HG02970 (cell line): ENCODE data around the gene ST7L.

Source experiments
- ATAC-seq: cut with Tn5 transposase; IDR thresholded peaks from one replicate; pipeline ENCODE4 v1.9.1; 2021; ENCODE audit warnings: mild to moderate bottlenecking, moderate library complexity, moderate number of reproducible peaks; ENCODE audit not compliant: unreplicated experiment, low FRiP score

ST7L gene

DNA sequence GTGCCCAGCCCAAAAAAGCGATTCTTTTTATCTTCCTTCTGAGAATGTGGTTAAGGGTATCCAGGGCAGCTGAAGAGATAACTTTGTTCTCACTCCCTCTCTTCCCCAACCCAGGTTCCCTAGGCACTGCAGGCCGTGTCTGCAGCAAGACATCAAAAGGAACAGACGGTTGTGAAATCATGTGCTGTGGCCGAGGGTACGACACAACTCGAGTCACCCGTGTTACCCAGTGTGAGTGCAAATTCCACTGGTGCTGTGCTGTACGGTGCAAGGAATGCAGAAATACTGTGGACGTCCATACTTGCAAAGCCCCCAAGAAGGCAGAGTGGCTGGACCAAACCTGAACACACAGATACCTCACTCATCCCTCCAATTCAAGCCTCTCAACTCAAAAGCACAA, 98.8 kb downstream of the ST7L start:
- no peak for ATAC-seq

DNA sequence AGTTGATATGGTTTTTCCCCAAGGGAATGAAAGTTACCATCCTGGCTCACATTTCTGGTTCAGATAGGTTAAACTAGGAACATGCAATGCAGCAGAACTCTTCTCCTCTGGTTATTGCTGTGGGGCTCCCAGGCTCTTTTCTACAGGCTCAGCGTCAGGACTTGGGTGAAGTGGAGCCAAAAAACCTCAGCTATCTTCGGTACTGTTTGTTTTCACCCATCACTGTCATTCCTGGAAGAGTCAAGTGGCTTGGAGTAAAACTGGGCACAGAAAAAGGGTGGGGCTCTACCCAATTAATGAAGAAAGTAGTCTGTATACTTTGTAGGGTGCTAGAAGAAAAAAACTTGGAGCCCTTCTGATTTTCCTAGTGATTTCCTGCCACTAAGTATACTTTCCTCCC, 100.8 kb downstream of the ST7L start:
- no peak for ATAC-seq

DNA sequence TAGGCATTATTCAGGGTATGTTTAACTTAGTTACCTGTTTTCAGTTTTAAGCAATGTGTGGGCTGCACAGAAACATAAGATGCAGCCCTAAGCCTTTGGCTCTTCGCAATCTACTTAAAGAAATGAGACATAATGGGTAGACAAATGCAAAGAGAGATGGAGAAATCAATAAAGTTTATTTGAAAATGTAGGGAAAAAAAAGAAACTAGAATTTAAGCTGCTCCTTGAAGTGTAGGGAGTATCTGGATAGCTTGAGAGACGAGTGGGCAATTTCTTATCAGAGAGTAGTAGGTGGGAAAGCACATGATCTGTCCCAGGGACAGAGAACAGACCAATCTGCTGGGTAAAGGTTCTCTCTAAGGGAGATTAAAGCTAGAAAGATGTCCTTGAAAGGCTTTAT, 101.3 kb downstream of the ST7L start:
- no peak for ATAC-seq

DNA sequence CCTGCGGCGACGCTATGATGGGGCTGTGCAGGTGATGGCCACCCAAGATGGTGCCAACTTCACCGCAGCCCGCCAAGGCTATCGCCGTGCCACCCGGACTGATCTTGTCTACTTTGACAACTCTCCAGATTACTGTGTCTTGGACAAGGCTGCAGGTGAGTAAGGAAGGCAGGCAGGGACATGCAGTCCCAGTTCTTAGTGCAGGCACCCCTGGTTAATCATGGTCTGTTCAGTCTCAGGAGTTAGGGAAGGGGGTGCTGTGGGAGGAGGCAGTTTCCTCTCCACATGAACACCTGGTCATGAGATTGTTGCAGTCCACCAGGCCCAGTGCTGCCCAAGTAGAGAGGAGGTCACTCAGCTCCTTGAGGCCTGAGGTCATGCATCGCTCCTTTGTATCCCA, 101.7 kb downstream of the ST7L start:
- ATAC-seq, result no peak

DNA sequence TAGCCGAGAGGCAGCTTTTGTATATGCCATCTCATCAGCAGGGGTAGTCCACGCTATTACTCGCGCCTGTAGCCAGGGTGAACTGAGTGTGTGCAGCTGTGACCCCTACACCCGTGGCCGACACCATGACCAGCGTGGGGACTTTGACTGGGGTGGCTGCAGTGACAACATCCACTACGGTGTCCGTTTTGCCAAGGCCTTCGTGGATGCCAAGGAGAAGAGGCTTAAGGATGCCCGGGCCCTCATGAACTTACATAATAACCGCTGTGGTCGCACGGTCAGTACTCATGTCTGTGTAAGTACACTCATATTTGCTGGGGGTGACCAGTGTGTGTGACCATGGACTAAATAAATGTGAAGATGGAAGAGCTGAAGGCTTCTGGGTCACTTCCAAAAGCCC, 102.8 kb downstream of the ST7L start:
- ATAC-seq, result no peak

DNA sequence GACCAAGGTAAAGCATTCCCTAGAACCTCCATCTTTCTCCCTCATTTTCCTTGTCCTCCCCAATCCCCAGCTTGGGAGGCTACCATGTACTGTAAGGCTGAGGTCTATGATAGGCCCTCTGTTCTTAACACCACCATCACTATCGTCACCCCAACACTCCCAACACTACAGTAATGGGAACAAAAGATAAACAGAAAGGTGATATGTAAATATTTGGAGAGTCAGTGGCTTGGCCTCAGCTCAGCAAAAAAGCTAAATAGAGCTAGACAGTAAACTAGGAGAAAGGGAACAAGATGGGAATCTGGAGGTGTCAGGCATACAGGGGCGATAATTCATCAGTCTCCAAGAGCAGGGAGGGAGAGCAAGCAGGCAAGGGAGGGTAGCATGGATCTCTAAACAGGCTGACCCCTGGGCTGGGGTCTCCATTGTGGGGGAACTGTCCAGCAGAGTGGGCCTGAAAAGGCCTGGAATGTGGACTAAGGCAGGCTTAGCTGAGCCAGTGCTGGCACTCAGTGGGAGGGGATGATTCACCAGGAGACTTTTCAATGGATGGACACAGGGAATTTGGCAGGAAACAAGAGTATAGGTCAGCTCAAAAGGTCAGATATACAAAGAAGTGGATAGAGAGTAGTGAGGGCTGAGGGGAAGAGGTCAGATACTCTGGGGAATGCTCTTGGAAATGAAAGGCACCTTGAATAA, 103.5 kb downstream of the ST7L start:
- ATAC-seq, result no peak

DNA sequence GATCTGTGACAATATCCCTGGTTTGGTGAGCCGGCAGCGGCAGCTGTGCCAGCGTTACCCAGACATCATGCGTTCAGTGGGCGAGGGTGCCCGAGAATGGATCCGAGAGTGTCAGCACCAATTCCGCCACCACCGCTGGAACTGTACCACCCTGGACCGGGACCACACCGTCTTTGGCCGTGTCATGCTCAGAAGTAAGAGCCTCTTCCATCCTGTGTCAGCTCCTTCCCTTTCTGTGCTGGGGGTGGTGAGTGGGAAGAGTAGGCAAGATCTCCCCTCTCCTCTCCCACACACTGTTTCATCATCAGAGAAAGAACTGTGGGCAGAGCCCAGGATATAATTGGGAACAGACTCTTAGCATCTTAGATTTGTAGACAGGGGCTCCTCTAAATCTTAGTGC, 104.0 kb downstream of the ST7L start:
- no peak for ATAC-seq

DNA sequence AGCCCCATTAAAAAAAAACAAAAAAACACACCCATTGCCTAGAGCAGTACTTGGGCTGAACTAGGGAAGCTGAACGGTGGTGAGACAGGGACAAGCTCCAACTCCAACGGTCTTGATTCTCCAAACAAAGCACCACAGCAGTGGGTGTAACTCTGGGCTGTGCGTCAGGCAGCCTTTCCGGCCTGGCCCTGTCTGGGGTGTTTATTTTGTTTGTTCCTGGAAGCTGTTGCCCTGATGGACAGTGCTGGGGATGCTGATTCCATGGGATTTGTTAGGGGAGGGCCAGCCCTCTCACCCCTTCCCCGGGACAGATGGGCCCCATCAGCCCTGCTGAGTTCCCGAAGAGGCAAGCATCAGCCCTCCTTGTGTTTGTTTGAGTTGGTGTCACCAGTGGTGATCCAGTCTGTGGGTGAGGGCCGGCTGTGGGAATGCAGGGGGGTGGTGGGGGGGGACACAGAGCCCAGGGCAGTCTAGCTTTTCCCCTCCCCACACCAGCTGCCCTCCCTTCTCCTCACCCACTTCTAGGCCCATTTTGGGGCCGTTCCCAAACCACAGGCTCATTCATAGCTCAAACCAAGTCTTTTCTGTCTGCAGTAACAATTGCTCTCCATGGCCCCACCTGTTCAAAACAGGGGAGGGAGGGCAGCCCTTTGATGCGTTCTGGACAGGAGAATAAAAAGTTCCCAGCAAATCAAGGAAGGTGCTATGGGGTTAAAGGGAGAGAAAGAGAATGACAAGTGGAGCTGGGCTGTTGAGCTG, 105.7 kb downstream of the ST7L start:
- ATAC-seq, result no peak

DNA sequence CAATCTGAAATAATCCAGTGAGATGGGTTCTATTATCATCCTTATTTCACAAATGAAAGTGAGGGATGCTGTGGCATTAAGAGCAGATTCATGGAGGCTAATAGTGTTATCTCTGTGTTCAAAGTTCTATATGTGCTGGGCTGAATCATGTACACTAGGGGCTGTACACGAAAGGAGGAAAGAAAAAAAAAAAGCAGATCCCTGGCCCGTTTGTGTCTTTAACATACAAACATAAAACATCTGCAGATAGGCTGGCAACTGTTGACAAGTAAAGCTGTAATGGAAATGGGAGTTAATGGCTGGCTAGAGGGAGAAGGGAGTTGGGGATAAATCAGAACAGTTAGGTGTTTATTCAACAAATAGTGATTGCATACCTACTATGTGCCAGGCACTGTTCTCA, 107.0 kb downstream of the ST7L start:
- ATAC-seq, result no peak

DNA sequence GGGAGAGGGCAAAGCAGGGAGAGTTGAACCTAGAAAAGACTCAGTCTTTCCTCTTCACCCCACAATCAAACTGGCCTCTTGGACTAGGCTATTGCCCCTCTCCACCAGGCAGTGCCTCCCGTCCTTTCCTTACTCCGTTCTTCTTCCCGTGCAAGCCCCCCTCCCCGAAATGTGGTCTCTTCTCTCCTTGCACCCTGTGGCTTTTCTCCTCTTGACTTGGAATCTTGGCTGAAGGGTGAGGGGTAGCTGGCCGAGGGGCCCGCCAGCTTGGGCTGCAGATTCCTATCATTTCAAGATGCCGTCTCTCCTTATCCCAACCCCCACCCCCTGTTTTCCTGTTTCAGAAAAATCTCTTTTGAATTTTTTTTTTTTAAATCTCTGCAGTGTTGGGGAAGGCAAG, 108.6 kb downstream of the ST7L start:
- no peak for ATAC-seq

DNA sequence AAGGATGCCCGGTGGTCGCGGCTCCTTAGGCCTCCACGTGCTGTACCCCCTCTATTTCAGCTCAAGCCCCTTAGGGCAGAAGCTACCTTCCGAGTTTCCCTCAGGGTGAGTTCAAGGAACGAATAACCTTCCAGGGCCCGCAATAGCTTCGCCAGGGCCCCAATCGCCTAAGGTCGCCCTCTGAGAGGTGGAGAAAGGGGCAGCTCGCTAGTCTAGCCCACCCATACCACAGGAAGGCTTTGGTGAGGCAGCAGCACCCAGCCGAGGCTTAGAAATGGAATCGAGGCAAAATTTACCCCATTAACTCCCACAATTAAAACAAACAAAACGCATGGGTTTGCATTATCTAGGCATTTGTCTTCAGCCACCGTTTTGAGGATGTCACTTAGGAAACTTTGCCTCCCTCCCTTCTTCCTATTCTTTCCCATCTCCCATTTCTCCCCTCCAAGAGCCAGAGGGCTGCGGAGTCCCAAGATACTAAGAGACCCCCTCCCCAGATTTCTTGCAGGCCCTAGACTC, 109.2 kb downstream of the ST7L start:
- ATAC-seq, result no peak

DNA sequence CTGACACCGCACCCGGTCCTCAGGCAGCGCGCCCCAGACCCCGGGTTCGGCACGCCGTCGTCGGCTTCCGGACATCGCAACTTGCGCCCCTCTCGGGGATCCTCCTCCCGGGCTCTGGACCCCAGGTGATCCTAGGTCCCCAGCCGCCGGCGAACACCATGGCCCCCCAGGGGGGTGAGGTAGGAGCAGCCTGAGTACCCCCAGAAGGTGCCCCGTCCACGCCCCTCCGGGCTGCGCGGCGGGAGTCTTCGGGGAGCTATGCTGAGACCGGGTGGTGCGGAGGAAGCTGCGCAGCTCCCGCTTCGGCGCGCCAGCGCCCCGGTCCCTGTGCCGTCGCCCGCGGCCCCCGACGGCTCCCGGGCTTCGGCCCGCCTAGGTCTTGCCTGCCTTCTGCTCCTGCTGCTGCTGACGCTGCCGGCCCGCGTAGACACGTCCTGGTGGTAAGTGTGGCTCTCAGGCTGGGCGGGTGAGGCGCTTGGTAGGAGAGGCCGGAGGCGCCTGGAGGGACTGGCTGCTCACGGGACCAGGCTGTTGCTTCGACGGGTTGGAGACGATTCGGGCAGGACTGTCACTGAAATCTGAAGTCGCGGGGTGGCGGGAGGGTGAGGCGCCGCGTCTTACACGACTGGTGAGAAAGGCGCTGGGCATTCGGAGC, 109.8 kb downstream of the ST7L start:
- no peak for ATAC-seq

DNA sequence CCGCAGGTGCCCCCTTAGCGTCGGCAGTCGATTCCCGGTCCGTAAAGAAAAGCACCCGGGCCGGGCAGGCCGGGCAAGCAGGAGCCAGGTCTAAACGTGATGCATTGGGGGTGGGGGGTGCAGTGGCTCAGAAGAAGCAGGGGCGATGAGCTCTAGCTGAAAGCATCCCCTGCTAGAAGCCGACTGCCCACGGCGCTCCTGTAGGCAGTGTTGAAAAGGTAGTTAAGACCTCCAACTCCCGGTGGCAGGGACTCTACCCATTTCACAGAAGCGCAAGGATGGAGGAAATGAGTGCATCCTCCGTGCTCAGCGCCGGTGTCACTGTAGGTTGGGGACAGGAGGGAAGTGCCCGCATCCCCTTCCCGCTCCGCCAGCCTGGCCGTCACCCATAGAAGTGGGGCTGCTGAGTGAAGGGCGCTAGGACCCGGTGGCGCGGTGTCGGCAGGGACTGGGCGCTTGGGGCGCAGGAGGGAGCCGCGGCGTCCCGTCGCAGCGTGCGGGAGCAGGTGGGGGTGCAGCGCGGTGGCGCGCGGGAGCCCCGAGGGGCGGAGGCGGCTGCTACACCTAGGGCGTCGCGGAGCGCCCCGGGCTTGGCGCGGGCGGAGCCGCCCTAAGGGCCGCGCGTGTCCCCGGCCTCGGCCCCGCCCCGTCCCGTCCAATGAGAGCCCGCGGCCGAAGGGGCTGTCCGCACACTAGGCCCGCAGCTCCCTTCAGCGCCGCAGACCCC, 110.5 kb downstream of the ST7L start, which contains the start of gene WNT2B:
TSS of gene WNT2B (plus strand) at position 688 of the 727 bp plus-strand sequence. CDS start 298 bp downstream, outside the sequence.
- ATAC-seq, result no peak

DNA sequence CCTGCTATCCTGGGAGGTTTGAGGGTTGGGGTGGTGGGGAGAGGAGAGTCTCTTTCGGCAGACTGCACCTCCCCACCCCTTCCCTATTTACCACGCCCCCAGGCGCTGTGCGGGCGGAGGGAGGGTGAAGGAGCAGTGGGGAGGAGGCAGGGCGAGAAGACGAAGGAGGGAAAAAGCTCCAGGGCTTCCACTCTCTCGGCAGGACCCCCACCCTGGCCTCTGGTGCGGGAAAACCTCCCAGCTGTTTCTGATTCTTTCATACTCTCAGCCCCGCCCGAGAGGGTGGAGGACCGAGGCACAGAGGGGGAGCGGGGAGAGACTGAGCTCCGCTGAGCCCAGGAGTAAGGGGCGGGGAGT, 111.0 kb downstream of the ST7L start:
- no peak for ATAC-seq

DNA sequence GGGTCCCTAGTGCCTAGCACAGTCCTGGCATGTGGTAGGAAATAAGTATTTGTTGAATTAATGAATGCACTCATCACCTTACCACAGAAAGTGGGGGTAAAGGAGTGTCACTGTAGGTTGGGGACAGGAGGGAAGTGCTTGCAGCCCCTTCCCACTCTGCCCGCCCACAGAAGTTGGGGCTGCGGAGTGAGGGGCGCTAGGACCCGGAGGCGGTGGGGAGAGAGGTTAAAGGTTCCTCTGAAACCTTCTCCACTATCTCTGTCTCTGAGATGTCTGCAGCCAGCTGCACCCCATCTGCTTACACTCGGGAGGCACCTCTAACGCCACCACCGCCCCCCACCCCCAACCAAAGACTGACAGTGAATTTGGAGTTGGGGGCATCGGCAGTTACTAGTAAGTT, 111.6 kb downstream of the ST7L start:
- ATAC-seq, result no peak

DNA sequence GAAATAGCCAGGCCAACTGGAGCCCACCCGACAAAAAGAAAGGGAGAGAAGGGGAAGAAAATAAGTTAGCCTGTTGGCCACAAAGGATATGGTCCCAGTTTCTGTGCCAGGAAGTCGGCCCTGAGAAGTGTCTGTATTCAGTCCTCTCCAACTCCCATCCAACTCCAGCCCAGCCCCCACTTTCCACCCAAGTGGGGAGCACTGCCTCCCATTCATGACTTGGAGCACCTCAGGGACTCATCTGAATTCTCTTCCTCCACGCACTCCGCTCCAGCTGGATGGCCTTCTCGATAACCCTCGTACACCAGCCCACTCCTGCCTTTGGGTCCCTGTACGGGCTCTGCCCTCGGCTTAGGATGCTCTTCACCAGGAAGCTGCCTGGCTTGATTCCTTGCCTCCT, 112.2 kb downstream of the ST7L start:
- ATAC-seq, result no peak

DNA sequence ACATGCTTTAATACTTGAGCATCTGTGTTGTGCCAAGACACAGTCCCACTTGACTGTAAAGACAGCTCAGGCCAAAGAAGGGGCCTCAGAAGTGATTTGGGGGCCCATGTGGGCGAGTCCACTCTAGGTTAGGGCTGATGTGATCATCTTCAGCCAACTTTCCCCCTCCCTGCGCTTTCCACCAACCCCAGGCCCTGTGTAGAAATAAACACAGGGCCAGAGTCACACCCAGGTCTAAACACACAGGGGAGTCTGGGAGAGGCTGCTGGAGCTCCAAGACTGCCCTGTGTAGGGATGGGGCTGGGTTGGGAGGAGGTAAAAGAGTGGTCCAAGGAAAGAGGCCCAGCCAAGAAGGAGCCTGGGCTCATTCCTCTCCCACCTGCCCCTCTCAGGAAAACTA, 112.6 kb downstream of the ST7L start:
- ATAC-seq, result no peak

DNA sequence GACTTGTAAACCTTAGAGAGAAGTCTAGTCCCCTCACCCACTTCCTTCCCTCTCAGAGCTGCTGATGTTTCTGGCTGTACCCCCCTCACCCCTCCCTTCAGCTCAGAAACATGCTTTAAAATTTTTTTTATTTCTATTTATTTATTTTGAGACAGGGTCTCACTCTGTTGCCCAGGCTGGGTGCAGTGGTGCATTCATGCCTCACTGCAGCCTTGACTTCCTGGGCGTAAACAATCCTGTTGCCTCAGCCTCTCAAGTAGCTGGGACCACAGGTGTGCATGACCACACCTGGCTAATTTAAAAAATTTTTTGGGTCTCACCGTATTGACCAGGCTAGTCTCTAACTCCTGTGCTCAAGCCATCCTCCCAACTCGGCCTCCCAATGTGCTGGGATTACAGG, 113.1 kb downstream of the ST7L start:
- no peak for ATAC-seq

DNA sequence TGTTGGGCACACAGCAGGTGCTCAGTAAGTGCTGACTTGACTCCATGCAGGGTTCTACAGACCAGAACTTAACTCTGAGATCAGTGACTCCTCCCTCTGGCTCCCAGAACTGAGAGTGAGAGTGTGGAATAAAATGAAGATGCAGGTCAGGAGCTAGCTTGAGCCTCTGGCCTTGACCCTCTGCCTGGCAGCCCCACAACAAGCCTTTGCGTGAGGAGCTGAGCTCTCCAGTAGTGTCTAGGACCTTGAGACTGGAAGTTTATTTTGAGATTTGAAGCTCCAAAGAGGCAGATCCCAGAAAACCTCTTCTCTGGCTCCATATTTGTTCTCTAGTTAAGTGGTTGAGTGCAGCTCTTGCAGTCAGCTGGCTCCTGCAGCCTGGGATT, 113.5 kb downstream of the ST7L start:
- no peak for ATAC-seq

DNA sequence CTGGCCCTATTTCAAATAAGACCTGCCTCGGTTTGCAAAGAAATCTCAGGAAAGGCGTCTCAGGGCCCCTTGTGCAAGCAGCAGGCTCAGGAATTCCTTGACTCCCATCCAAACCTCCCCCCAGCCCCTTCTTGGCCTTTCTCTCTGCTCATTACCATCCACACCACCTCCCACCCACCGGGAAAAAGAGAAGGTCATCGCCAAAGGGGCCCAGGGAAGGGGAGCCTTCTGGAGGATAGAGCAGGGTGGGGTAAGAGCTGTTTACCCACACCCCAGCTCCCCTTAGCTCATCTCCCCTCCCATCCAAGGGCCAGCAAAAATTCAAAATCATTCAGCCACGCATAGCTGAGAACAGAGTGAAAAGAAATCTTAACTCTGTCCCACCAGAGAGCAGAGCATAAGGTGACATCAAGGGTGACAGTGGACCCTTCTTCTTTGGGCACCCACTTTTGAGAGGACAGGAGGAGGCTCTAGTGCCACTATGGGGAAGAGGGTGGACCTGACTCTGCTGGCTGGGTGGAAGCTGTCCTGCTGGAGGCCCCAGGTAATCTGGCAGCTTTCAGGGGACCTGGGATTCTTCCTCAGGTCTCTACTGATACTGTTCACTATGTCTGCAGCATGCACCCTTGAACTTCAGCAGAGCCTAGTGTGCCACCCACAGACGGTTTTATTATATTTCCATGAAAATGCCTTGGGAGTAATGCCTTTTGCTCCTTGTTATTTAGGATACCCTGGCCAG, 114.1 kb downstream of the ST7L start:
- no peak for ATAC-seq
